Measurements from ENCODE around the gene SAA2. TPM values are rescaled to one million over a fixed set of nuclear protein-coding genes. Genes with fewer than 3 reads are reported as not detected.

Gene SAA2
- total RNA-seq: 1.7 and 37.6 TPM in 2 replicates

GRCh38 chr11:18248561-18248960 lies at the start of gene SAA2:
SAA2 (minus strand) TSS chr11:18248668; CDS start chr11:18248011, 657 bp downstream.

DNA sequence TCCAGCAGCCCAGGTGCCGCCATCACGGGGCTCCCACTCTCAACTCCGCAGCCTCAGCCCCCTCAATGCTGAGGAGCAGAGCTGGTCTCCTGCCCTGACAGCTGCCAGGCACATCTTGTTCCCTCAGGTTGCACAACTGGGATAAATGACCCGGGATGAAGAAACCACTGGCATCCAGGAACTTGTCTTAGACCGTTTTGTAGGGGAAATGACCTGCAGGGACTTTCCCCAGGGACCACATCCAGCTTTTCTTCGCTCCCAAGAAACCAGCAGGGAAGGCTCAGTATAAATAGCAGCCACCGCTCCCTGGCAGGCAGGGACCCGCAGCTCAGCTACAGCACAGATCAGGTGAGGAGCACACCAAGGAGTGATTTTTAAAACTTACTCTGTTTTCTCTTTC lies 17.5 kb upstream of the SAA2 start, which contains the start of gene SAA1:
Gene SAA1, plus strand, starts transcription at position 316 of the 400 bp plus-strand sequence. CDS start 624 bp downstream, outside the sequence.

GRCh38 chr11:18236664-18237356 lies 11.7 kb downstream of the SAA2 start, which contains the start of gene SAA4:
SAA4 (minus strand) TSS chr11:18236802; CDS start chr11:18235926, 876 bp downstream.

Other genes with a start within 250 kb of the SAA2 start
- gene SERGEF, start 235.6 kb downstream of the SAA2 start, total RNA-seq: 19.7 and 26.3 TPM in 2 replicates
- under 0.01 and 0.07 TPM in 2 replicates for gene TPH1, start 202.4 kb downstream of the SAA2 start, total RNA-seq
- 16.7 and 17.2 TPM in 2 replicates for gene SAAL1, start 142.6 kb downstream of the SAA2 start, total RNA-seq
- under 0.01 and 0.21 TPM in 2 replicates for gene MRGPRX3, start 116.1 kb downstream of the SAA2 start, total RNA-seq
- gene MRGPRX4, start 75.8 kb downstream of the SAA2 start, total RNA-seq: not detected in 2 replicates
- gene SAA4, start 11.9 kb downstream of the SAA2 start, total RNA-seq: 0.64 TPM in 1 of 2 replicates, not detected in the other
- 10.3 and 80.4 TPM in 2 replicates for gene SAA1, start 17.6 kb upstream of the SAA2 start, total RNA-seq
- gene HPS5, start 73.5 kb upstream of the SAA2 start, total RNA-seq: 65.5 and 87.8 TPM in 2 replicates
- 94.9 and 96.7 TPM in 2 replicates for gene GTF2H1, start 73.9 kb upstream of the SAA2 start, total RNA-seq
- 451 and 1,044 TPM in 2 replicates for gene LDHA, start 145.9 kb upstream of the SAA2 start, total RNA-seq
- not detected in 2 replicates for gene LDHC, start 163.7 kb upstream of the SAA2 start, total RNA-seq
- not detected in 2 replicates for gene LDHAL6A, start 207.2 kb upstream of the SAA2 start, total RNA-seq